Measurements from ENCODE around the gene NECTIN2.

The NECTIN2 gene

DNA sequence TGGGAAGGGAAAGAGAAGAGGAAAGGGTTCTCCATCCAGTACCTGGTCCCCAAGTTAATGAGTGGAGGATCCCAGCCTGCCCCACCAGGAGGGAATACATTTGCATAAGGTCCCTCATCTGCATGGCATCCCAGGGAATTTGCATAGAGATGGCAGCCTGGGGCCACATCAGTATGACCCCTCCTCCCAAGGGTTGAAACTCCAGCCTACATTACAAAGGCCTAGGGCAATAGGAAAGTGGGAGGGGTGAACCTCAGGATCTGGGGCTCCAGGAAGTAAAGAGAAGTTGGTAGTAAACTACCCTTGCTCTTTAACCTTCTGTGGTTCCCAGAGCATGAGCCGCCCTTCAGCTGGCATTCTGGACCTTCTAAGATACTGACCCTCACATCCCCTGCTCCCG is 6.8 kb upstream of the NECTIN2 start:
- H3K27ac ChIP-seq: no peak overlapping the region
- TF ChIP-seq, protein P1, sequence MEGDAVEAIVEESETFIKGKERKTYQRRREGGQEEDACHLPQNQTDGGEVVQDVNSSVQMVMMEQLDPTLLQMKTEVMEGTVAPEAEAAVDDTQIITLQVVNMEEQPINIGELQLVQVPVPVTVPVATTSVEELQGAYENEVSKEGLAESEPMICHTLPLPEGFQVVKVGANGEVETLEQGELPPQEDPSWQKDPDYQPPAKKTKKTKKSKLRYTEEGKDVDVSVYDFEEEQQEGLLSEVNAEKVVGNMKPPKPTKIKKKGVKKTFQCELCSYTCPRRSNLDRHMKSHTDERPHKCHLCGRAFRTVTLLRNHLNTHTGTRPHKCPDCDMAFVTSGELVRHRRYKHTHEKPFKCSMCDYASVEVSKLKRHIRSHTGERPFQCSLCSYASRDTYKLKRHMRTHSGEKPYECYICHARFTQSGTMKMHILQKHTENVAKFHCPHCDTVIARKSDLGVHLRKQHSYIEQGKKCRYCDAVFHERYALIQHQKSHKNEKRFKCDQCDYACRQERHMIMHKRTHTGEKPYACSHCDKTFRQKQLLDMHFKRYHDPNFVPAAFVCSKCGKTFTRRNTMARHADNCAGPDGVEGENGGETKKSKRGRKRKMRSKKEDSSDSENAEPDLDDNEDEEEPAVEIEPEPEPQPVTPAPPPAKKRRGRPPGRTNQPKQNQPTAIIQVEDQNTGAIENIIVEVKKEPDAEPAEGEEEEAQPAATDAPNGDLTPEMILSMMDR (conservative IDR thresholded peaks at IDR 0.05): no peak

DNA sequence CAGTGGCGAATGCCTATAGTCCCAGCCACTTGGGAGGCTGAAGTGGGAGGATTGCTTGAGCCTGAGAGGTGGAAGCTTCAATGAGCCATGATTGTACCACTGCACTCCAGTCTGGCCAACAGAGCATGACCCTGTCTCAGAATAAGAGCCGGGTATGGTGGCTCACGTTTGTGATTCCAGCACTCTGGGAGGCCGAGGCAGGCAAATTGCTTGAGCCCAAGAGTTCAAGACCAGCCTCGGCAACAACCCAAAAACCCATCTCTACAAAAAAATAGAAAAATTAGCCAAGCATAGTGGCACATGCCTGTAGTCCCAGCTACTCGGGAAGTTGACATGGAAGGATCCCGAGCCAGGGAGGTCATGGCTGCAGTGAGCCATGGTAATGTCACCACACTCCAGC is 5.3 kb upstream of the NECTIN2 start:
- H3K27ac ChIP-seq: no peak overlapping the region
- TF ChIP-seq, protein P1 (conservative IDR thresholded peaks at IDR 0.05): no peak

DNA sequence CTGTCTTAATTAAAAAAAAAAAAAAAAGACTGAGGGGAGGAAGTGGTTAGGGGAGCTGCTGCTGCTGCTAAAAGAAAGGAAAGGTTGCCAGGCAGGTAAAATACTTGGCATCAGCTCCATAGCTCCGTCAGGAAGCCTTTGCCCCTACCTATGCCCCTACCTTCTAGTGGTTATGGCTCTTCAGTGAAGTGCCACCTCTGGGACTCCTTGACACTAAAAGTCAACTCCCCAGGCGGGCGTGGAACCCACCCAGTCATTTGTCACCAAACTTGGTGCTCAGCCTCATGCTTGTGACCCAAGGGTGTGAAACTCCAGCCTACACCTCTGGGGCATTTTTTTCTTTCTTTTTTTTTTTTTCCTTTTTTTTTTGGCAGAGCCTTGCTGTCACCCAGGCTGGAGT is 4.9 kb upstream of the NECTIN2 start:
- no peak overlapping the region for H3K27ac ChIP-seq
- TF ChIP-seq, protein P1 (conservative IDR thresholded peaks at IDR 0.05): no peak

- TF ChIP-seq, protein P1 (conservative IDR thresholded peaks at IDR 0.05): no peak
- H3K27ac ChIP-seq: peak overlapping the region; percentile 97
These were observed 848 bp upstream of the NECTIN2 start for GRCh38 chr19:44845286-44845611.

- TF ChIP-seq, protein P1 (conservative IDR thresholded peaks at IDR 0.05): no peak
- H3K27ac ChIP-seq: peak overlapping the region; percentile 97
These were observed 502 bp downstream of the NECTIN2 start for GRCh38 chr19:44846455-44847143.

DNA sequence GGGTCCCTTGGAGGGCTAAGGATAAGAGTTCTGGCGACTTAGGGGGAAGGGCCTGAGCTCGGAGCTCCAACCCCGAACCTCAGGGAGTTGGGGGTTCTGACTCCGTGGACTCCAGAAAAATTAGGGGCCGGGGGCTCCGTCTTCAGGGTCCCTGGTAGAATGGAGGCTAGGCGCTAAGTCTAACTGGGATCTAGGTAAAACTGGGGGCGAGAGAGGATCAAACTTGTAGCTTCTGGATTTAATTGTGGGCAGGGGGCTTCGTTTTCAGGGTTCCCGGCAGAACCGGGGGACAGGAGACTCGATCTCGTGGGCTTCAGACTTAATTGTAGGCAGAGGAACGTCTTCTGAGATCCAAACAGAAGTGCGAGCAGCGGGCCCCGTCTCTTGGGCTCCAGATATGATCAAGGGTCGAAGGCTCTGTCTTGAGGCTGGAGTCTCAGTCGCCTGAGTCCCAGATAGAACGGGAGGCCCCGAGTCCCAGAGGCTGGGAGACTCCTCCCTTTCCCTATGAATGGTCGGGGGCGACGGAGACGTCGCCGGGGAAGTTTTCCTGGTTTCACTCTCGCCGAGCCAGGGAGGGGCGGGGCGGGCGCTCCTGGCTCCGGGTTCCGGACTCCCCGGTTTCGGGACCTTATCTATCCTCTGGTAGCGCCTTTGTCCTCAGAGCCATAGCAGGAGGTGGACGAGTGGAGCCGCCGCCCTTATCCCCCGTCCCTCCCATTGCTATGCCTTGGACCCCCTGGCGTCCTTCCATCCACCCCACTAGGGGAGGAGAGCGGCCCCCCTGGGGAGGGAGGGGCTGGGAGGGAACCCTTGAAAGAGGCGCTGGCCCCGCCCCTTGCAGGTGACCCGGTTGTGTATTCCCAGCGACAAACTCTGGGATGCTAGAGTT is 1.3 kb downstream of the NECTIN2 start:
- TF ChIP-seq, protein P1 (conservative IDR thresholded peaks at IDR 0.05): no peak
- peak overlapping the region; percentile 97 for H3K27ac ChIP-seq

DNA sequence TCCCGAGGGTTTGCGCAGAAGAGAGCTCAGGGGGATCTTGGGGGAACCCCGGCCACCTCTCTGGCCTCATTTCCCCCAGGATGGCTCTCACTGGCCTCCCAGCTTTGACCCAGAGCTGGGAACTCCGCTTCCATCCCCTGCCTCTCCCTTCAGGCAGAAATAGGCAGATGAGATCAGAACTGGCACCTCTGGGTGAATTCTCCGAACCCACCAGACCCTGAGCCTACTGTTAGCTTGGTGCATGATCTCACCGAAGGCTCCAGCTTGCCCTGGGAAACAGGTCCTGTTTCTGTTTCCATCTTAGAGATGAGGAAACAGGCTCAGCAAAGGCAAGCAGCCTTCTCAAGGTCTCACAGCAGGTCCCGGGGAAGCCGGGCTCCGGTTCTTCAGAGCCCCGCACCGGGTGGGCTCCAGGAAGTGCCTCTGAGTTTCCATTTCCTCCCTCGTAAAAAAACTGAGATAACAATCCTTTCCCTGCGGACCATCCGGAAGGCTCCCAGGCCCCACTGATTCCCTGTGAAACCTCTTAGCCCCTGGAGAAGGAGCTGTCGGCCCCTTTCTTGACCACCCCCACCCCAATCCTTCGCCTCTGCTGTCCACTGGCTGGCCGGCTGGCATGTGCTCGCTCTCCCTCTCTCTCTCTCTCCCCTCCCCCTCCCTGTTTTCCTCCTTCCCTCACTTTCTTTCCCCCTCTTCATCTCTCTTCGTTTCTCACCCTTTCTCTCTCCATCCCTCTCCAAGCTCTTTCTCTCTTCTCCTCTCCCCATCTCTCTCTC is 2.1 kb downstream of the NECTIN2 start:
- TF ChIP-seq, protein P1 (conservative IDR thresholded peaks at IDR 0.05): no peak
- H3K27ac ChIP-seq: peak overlapping the region; percentile 97
